ENCODE measurements around the gene BCAP31.

BCAP31 gene

DNA sequence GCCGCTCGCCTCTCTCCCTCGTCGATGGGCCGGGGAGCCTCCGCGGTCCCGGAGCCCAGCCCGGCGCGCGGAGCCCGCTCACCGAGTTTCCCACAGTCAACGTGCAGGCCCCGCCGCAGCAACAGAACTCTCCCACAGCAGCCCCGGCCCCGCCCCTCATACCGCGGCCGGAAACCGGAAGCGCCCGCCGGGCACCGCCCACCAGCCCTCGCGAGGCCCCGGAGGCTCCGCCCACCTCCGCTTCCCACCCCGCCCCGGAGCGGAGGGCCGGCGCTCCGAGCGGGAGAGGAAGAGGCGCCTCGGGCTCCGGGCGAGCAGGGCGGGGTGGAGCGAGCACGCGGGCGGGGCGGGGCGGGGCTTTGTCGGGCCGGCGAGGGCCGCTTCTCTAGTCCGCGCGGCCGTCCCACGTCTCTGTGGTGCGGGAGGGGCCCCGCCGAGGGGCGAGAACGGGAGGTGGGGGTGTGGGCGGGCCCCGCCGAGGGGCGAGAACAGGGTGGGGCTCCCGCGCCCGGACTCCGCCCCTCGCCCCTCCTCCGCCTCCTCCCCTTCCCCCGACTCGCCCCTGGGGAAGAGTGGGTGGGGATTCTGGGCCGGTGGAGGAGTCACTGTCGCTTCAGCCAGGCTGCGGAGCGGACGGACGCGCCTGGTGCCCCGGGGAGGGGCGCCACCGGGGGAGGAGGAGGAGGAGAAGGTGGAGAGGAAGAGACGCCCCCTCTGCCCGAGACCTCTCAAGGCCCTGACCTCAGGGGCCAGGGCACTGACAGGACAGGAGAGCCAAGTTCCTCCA lies at the start of gene BCAP31, which contains the start of gene ABCD1:
Gene BCAP31 (minus strand): TSS at position 136 of the 787 bp plus-strand sequence. CDS start 1,143 bp downstream, outside the sequence.
Gene ABCD1 (plus strand): TSS at position 605 of the 787 bp plus-strand sequence. CDS start 411 bp downstream, outside the sequence.
- DNase-seq: peak; percentile 91

DNA sequence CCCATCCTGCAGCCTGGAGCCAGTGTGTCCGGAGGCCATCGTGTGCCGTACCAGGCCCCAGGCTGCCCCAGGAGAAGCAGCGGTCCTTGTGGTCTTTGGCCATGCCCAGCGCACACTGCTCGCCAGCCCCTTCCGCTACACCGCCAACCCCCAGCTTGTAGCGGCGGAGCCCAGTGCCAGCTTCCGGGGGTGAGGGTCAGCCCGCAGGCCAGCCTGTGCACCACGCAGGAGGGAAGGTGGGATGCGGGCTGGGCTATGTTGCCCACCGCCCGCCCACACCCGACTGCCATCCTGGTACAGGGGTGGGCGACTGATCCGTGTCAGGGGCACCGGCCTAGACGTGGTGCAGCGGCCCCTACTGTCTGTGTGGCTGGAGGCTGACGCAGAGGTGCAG lies 49.0 kb upstream of the BCAP31 start:
- DNase-seq: no peak

GRCh38 chrX:153772316-153773217 lies 48.4 kb upstream of the BCAP31 start:
- DNase-seq: no peak

GRCh38 chrX:153771415-153772315 lies 47.5 kb upstream of the BCAP31 start:
- DNase-seq: no peak

GRCh38 chrX:153770601-153771414 lies 46.6 kb upstream of the BCAP31 start:
- no peak for DNase-seq

DNA sequence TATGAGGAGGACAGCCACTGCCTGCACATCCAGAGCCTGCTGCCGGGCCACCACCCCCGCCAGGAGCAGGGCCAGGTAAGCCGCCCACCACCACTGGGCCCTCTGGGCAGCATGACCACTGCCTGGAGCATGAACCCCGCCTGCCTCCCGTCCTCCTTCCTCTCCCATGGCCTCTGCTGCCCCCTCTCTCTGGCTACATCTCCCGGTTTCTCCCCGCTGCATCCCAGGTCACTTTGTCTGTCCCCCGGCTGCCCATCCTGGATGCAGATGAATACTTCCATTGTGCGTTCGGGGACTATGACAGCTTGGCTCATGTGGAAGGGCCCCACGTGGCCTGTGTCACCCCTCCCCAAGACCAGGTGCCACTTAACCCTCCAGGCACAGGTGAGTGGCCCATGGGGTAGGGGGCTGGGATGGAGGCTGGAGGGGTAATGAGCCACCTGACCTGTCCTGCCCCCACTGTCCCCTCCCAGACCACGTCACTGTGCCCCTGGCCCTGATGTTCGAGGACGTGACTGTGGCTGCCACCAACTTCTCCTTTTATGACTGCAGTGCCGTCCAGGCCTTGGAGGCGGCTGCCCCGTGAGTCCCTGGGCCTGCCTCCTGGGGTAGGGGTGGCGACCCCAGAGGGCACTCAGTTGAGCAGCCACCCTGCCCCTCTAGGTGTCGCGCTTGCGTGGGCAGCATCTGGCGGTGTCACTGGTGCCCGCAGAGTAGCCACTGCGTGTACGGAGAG lies 45.8 kb upstream of the BCAP31 start:
- DNase-seq: no peak

DNA sequence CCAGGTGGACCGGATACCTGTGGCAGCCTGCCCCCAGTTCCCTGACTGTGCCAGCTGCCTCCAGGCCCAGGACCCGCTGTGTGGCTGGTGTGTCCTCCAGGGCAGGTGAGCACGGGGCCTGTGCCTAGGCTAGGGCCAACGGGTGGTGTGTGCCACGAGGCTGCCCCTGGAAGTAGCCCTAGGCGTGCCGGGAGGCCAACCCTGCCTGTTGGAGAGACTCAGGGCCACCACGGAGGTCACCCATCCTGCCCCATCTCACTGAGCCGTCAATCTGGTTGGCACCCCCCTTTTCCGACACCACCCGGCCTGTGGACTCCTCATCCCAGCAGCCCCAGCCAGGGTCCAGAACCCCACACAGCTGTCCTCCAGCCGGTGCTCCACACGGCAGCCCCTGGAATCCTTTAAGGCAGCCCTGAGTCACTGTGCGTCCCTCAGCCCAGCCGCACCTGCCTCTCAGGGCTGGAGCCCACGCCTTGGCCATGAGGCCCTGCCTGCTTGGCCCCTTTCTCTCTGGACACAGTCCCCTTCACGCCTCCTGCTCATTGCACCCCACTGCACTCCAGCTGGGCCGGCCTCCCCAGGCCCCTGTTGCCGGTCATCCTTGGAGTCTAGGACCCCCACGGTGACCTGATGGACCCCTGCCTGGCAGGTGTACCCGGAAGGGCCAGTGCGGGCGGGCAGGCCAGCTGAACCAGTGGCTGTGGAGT lies 45.1 kb upstream of the BCAP31 start:
- no peak for DNase-seq

GRCh38 chrX:153768311-153769157 lies 44.3 kb upstream of the BCAP31 start:
- DNase-seq: no peak

DNA sequence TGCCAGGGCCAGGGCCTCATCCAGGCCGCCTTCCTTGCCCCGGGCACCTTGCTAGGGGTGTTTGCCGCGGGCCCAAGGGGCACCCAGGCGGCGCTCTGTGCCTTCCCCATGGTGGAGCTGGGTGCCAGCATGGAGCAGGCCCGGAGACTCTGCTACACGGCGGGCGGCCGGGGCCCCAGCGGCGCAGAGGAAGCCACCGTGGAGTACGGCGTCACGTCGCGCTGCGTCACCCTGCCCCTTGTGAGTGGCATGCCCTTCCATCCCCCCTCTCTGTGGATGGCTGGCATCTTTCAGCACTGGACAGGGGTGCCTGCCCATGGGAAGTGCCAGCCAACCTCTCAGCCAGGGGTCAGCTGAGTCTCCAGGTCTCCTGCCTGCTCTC lies 43.5 kb upstream of the BCAP31 start:
- no peak for DNase-seq

GRCh38 chrX:153766871-153767673 lies 42.9 kb upstream of the BCAP31 start:
- DNase-seq: no peak

- DNase-seq: no peak
These were observed 42.1 kb upstream of the BCAP31 start for GRCh38 chrX:153766098-153766817.

DNA sequence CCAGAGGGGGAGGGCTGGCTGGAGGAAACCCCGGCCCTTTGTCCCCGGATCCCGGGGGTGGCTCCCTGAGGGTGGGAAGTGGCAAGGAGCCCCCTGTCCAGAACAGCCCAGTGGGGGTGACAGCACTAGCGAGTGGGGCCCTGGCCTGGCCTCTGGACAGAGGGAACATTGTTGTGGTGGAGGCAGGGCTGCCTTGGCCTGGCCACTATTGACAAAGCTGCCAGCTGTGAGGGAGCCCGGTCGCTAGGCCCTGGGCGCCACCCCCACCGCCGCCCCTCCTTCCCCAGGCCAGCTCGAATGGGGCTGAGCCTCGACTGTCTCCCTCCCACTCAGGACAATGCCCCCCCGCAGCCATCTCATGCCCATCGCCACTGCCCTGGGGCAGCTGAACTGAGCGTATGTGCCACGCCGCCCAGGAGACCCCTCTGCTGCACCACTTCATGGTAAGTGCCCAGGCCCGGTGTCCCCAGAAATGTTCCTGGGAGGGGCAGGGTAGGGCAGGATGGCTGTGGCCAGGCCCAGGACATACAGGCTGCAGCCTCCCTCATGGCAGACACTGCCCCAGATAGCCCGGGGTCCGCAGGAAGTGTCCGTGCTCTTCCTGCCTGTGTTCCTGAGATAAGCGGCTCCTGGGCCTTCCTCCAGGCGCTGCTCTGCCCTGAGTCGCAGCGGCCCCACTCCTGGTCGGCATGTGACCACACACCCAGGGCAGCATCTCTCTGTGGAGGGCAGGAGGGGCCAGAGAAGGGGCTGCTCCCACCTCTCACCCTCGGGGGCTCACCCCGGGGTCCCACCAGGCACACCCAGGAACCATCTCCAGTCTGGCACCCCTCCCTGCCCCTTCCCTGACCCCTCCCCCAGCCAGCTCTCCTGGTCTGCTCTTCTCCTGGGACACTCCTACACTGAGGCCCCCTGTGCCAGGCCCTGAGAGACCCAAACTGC lies 41.2 kb upstream of the BCAP31 start:
- no peak for DNase-seq

DNA sequence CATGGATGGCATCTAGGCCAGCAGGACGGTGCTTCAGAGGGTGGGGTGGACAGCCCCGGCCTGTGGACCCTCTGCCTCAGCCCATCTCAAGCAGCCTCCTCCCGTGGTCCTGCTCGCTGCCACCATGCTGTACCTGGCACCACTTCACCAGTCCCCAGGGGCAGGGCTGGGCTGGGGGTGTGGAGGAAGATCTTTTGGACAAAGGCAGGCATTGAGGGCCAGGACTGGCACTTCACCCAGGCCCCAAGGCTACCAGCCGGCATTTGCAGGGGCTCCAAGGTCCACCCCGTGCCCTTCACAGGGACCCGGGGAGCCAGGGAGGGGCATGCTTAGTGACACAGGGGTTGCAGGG lies 40.6 kb upstream of the BCAP31 start:
- no peak for DNase-seq

DNA sequence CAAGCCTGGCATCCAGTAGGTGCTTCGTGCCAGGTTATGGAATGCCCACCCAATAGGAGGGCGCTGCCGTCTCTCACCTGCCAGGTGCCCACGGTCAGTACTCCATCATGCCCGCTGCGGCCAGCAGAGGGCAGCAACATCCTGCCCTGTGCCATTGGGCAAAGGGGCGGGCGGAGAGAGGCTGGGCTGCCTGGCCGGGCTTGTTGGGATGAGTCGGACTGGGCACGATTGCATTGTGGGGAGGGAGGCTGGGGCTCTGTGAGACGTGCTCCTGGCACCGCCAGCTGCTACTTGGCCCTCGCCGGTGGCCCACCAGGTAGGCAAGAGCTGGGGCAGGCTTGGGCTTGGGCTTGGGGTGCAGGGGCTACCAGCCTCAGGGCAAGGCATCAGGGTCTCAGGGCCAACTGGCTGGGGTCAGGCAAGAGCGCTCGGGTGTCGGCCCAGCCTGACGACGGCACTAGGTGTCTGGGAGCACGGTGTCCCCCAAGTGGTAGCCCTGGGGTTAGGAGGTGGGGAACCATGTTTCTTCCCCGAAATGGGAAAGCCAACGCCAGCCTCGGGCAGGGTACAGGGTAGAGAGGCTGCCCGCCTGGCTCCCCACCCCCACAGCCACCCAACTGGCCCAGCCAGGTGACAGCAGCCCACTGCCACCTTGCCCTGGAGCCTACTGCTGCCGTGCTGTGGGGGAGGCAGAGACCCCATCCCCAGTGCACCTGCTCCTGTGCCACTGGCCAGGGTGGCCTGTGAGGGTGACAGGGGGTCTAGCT lies 40.0 kb upstream of the BCAP31 start, which contains the start of gene PLXNB3:
Gene PLXNB3 (plus strand): TSS at position 261 of the 767 bp plus-strand sequence. CDS start 1,287 bp downstream, outside the sequence.
- DNase-seq: peak; percentile 76

- DNase-seq: no peak
These were observed 39.2 kb upstream of the BCAP31 start for GRCh38 chrX:153763298-153763932.
